Activated B cell treated with CpG ODN at 0.5 μM for 24 hours (primary cell): ENCODE measurements around the gene CHCHD3. TPM values are rescaled to one million over a fixed set of nuclear protein-coding genes. Genes with fewer than 3 reads are reported as not detected.

Source experiments
- ATAC-seq: fragments of 200-7000 bp; cut with Tn5 transposase; one replicate; pipeline ENCODE4 v1.10.0; 2021; ENCODE audit warnings: low read depth, mild to moderate bottlenecking, moderate library complexity
- CTCF ChIA-PET: fragments of 350-600 bp; sonication (Branson Sonifier 250); formaldehyde crosslinking; loops from one replicate; lab custom pipeline; 2021; ENCODE audit warnings: antibody characterized with exemption; lab: Charles Lee
- POLR2A ChIA-PET: fragments of 350-600 bp; sonication (Branson Sonifier 250); formaldehyde crosslinking; loops from one replicate; lab custom pipeline; 2021; ENCODE audit warnings: antibody characterized with exemption; lab: Charles Lee
- DNase-seq: peaks from one replicate; pipeline ENCODE4 v3.0.0; 2022
- H3K27ac Mint-ChIP-seq: one replicate; pipeline ENCODE4 v1.8.0; 2020; ENCODE audit warnings: mixed read lengths
- H3K27me3 Mint-ChIP-seq: one replicate; pipeline ENCODE4 v1.8.0; 2021; ENCODE audit warnings: mixed read lengths
- H3K36me3 Mint-ChIP-seq: one replicate; pipeline ENCODE4 v1.8.0; 2021; ENCODE audit warnings: low read depth, mixed read lengths
- H3K4me1 Mint-ChIP-seq: one replicate; pipeline ENCODE4 v1.8.0; 2021; ENCODE audit warnings: mixed read lengths
- H3K4me3 Mint-ChIP-seq: one replicate; pipeline ENCODE4 v1.8.0; 2020; ENCODE audit warnings: mild to moderate bottlenecking, mixed read lengths
- H3K9me3 Mint-ChIP-seq: one replicate; pipeline ENCODE4 v1.8.0; 2020; ENCODE audit warnings: mixed read lengths
- CTCF ChIP-seq: fragments of 200-600 bp; IDR thresholded peaks from one replicate; pipeline ENCODE4 v1.8.0; 2022; ENCODE audit warnings: antibody characterized with exemption, mild to moderate bottlenecking
- intact Hi-C: fragments of 100-400 bp; cut with micrococcal nuclease; formaldehyde crosslinking; loops from one replicate; pipeline ENCODE4 v1.15.1; 2024
- total RNA-seq: library from RNA; stranded (reverse); gene quantifications from 2 replicates; pipeline ENCODE4 v1.2.3, GENCODE V29; 2022

The CHCHD3 gene
- total RNA-seq, 1 donor from 2014 or later, result 53.6 TPM

- no peak for ATAC-seq
- no peak overlapping the region for H3K4me3 Mint-ChIP-seq
These were observed 303.9 kb downstream of the CHCHD3 start for GRCh38 chr7:132777956-132778355.

GRCh38 chr7:132777414-132777813 is 304.5 kb downstream of the CHCHD3 start:
- POLR2A ChIA-PET, result no interaction called here
- Mint-ChIP-seq H3K4me3 (no peak overlapping the region), H3K9me3 (no peaks in the 10 kb centered on the region), H3K36me3 (no peaks in the 10 kb centered on the region), H3K27ac (no peak overlapping the region), H3K4me1 (peaks cover 9% of the 10 kb centered on the region), H3K27me3 (peaks cover 11% of the 10 kb centered on the region)
- CTCF ChIA-PET, result no interaction called here
- ATAC-seq, result no peak
- DNase-seq, result no peak
- no peak for TF ChIP-seq CTCF
- intact Hi-C loops, result no loop called here

More at GRCh38 chr7:132777956-132778355, 303.9 kb downstream of the CHCHD3 start:
- no peak overlapping the region for H3K27ac Mint-ChIP-seq
- no peaks in the 10 kb centered on the region for H3K9me3 Mint-ChIP-seq
- POLR2A ChIA-PET, result no interaction called here
- no peaks in the 10 kb centered on the region for H3K36me3 Mint-ChIP-seq
- intact Hi-C loops, result no loop called here
- no peak for DNase-seq
- CTCF ChIA-PET, result no interaction called here
- peaks cover 9% of the 10 kb centered on the region for H3K4me1 Mint-ChIP-seq
- peaks cover 11% of the 10 kb centered on the region for H3K27me3 Mint-ChIP-seq
- TF ChIP-seq CTCF, result no peak

- no peak for TF ChIP-seq CTCF
- H3K36me3 Mint-ChIP-seq, result no peaks in the 10 kb centered on the region
- ATAC-seq, result no peak
- H3K9me3 Mint-ChIP-seq, result no peaks in the 10 kb centered on the region
- H3K4me1 Mint-ChIP-seq, result peaks cover 13% of the 10 kb centered on the region
- ChIA-PET POLR2A (no interaction called here), CTCF (no interaction called here)
- intact Hi-C loops, result no loop called here
- peaks cover 11% of the 10 kb centered on the region for H3K27me3 Mint-ChIP-seq
- DNase-seq, result no peak
- no peak overlapping the region for H3K4me3 Mint-ChIP-seq
- H3K27ac Mint-ChIP-seq, result no peak overlapping the region
These were observed 305.8 kb downstream of the CHCHD3 start for GRCh38 chr7:132776048-132776620.

GRCh38 chr7:132773527-132773956 is 308.3 kb downstream of the CHCHD3 start:
- Mint-ChIP-seq H3K4me1 (peaks cover 18% of the 10 kb centered on the region), H3K27me3 (peaks cover 8% of the 10 kb centered on the region), H3K36me3 (no peaks in the 10 kb centered on the region), H3K4me3 (no peak overlapping the region), H3K9me3 (peaks cover 15% of the 10 kb centered on the region), H3K27ac (no peak overlapping the region)
- ChIA-PET POLR2A (no interaction called here), CTCF (no interaction called here)
- intact Hi-C loops, result no loop called here
- TF ChIP-seq CTCF, result no peak
- no peak for DNase-seq
- ATAC-seq, result no peak

- H3K9me3 Mint-ChIP-seq, result peaks cover 15% of the 10 kb centered on the region
- H3K4me1 Mint-ChIP-seq, result peaks cover 12% of the 10 kb centered on the region
- TF ChIP-seq CTCF, result no peak
- ChIA-PET CTCF (no interaction called here), POLR2A (no interaction called here)
- ATAC-seq (no peak), DNase-seq (no peak)
- intact Hi-C loops, result no loop called here
- H3K36me3 Mint-ChIP-seq, result no peaks in the 10 kb centered on the region
- H3K27me3 Mint-ChIP-seq, result no peaks in the 10 kb centered on the region
- no peak overlapping the region for H3K27ac Mint-ChIP-seq
- H3K4me3 Mint-ChIP-seq, result no peak overlapping the region
These were observed 310.6 kb downstream of the CHCHD3 start for GRCh38 chr7:132771301-132771730.
